ENCODE measurements around the gene TFF2.

- TF ChIP-seq CTCF (IDR thresholded peaks at IDR 0.05; ENCODE audit: low read length): no peak
- TF ChIP-seq EZH2 (IDR thresholded peaks at IDR 0.05; ENCODE audit: borderline replicate concordance, low read length): no peak
Observed at GRCh38 chr21:42312626-42313104, 38.1 kb downstream of the TFF2 start.

All from OCI-LY1 (cell line).